Vagina (tissue), 2 donors: ENCODE data around the gene PHLDB1. TPM values are rescaled to one million over a fixed set of nuclear protein-coding genes. Genes with fewer than 3 reads are reported as not detected.
"Not testable (repeated sequence)": the region's sequence is repeated elsewhere in the genome, so short reads cannot be mapped to it uniquely, and the experiment has no call there.

Source experiments
- DNase-seq, 2 donors: peaks; one replicate each; pipeline ENCODE4 v3.0.0-alpha.2; 2017; ENCODE audit errors: extremely low spot score in 2 of 2
- H3K27ac ChIP-seq: fragments of 200-600 bp; sonication (generic); one replicate; pipeline ENCODE4 v1.5.1; 2019
- H3K27me3 ChIP-seq: fragments of 200-600 bp; sonication (generic); one replicate; pipeline ENCODE4 v1.5.1; 2019
- H3K36me3 ChIP-seq, 2 donors: fragments of 200-600 bp; sonication (generic); one replicate each; pipeline ENCODE4 v1.5.1; 2017 to 2019
- H3K4me1 ChIP-seq: fragments of 200-600 bp; sonication (generic); one replicate; pipeline ENCODE4 v1.5.1; 2019
- H3K4me3 ChIP-seq, 2 donors: fragments of 200-600 bp; sonication (generic); 1 replicate in 1 of 2; 2 replicates in 1 of 2; pipeline ENCODE4 v1.5.1; 2016 to 2019
- H3K9me3 ChIP-seq: fragments of 200-600 bp; sonication (generic); one replicate; pipeline ENCODE4 v1.5.1; 2019
- POLR2A ChIP-seq, 2 donors: fragments of 450-650 bp; IDR thresholded peaks; one replicate each; pipeline ENCODE4 v1.6.1; 2017; ENCODE audit warnings: antibody characterized with exemption in 2 of 2, mild to moderate bottlenecking in 2 of 2, moderate library complexity in 2 of 2
- POLR2AphosphoS5 ChIP-seq, 2 donors: sonication (generic); formaldehyde crosslinking; IDR thresholded peaks; one replicate each; pipeline ENCODE4 v1.9.0; 2017; ENCODE audit warnings: antibody characterized with exemption in 2 of 2, mild to moderate bottlenecking in 2 of 2, low read depth in 1 of 2; ENCODE audit not compliant: insufficient read depth in 1 of 2
- intact Hi-C: fragments of 100-400 bp; cut with DNase I; formaldehyde crosslinking; loops from one replicate; pipeline ENCODE4 v1.15.1; 2023
- total RNA-seq: library from RNA; depleted of rRNA; stranded (reverse); fragments of >200 nt; gene quantifications from one replicate; pipeline ENCODE4 v1.2.3, GENCODE V29; 2016
- TF ChIP-seq, protein P1 (sequence below), 3 experiments: fragments of 450-650 bp in 2 of 3; fragments of 200-600 bp in 1 of 3; sonication (generic) in 1 of 3; IDR thresholded peaks; one replicate each; pipeline ENCODE4 v1.5.1; 2017 to 2019; ENCODE audit warnings: antibody characterized with exemption in 3 of 3, mild to moderate bottlenecking in 2 of 3, moderate library complexity in 2 of 3

The PHLDB1 gene
- total RNA-seq, 1 donor from 2014 or later, result 119 TPM

DNA sequence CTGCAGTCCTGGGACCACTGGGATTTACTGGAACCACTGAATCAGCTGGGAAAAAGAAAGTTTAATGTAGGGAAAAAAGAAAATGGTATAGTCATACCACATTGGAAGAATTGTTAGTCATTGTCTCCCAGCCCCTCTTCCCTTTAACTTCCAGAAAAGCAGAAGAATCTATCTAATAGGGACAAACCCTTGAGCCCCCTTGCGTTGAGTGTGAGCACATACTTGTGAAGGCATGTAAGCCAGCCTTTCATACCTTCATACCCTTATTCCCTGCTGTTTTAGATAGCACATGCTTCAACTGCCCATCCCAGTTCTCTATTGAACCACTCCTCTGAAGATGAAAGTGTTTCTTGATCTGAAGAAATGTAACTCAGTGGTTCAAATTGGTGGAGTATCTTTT, 65.4 kb downstream of the PHLDB1 start:
- intact Hi-C loops, result no loop called here
- H3K4me1 ChIP-seq, result no peaks in the 10 kb centered on the region
- TF ChIP-seq, protein P1, sequence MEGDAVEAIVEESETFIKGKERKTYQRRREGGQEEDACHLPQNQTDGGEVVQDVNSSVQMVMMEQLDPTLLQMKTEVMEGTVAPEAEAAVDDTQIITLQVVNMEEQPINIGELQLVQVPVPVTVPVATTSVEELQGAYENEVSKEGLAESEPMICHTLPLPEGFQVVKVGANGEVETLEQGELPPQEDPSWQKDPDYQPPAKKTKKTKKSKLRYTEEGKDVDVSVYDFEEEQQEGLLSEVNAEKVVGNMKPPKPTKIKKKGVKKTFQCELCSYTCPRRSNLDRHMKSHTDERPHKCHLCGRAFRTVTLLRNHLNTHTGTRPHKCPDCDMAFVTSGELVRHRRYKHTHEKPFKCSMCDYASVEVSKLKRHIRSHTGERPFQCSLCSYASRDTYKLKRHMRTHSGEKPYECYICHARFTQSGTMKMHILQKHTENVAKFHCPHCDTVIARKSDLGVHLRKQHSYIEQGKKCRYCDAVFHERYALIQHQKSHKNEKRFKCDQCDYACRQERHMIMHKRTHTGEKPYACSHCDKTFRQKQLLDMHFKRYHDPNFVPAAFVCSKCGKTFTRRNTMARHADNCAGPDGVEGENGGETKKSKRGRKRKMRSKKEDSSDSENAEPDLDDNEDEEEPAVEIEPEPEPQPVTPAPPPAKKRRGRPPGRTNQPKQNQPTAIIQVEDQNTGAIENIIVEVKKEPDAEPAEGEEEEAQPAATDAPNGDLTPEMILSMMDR (IDR thresholded peaks at IDR 0.05), result no peak
- no peak for TF ChIP-seq POLR2AphosphoS5 (IDR thresholded peaks at IDR 0.05; ENCODE audit: insufficient read depth in 1 of 2, low read depth in 1 of 2)
- no peak for TF ChIP-seq POLR2A (IDR thresholded peaks at IDR 0.05)
- H3K36me3 ChIP-seq, result no peaks in the 10 kb centered on the region
- no peaks in the 10 kb centered on the region for H3K9me3 ChIP-seq
- no peak overlapping the region for H3K4me3 ChIP-seq
- no peak for DNase-seq
- no peaks in the 10 kb centered on the region for H3K27me3 ChIP-seq
- no peak overlapping the region for H3K27ac ChIP-seq

DNA sequence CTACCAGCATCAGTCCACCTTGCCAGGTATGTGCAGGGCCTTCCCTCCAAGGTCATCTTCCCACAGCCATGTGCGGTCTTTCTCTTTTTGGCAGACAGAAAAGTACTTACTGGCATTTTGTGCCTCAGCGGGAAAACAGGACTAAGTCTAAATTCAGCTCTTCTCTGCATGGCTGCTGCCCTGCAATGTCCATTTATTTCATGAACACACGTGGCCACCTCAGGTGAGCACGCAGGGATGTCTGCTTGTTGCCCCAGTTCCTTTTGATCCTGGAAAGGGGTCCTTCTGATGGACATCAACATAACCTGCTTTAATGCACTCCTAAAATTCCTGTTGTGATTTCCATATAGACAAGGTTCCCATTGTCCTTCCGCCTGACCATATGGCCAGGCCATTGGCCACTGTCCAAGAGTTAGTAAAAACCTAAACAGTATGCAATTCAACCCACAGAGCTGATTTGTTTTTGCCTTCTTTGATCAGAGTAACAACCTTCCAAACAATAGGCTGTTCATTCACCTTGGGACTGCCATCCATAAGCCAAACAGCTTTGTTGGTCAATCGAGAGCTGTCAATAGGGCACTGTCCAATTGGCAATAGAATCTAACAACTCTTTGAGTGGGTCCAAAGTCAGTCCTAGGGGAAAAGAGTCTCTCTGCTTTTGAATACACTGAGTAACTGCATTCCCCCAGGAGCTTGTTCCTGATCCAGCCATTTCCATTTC, 66.1 kb downstream of the PHLDB1 start:
- Histone ChIP-seq H3K4me3 (no peak overlapping the region), H3K27ac (no peak overlapping the region), H3K4me1 (no peaks in the 10 kb centered on the region), H3K9me3 (no peaks in the 10 kb centered on the region), H3K36me3 (no peaks in the 10 kb centered on the region), H3K27me3 (no peaks in the 10 kb centered on the region)
- intact Hi-C loops, result no loop called here
- DNase-seq, result no peak
- TF ChIP-seq POLR2AphosphoS5 (IDR thresholded peaks at IDR 0.05; ENCODE audit: insufficient read depth in 1 of 2, low read depth in 1 of 2) (no peak), POLR2A (IDR thresholded peaks at IDR 0.05) (no peak)
- TF ChIP-seq, protein P1 (IDR thresholded peaks at IDR 0.05), result no peak

DNA sequence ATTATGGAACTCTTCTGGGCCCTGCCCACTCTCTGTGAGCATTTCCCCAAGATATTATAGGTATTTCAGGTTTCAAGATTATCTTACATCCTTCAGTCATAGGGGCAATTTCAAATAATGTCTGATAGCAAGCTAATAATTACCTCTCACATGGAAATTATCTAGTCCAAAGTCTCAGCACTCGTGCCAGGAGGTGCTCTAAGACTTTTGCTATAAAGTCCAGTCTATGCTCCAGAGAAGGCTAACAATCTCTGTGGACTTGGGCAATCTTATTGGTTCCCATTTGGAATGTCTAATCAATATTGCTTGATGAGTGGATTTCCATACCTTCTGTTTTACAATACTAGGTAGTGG, 66.6 kb downstream of the PHLDB1 start:
- DNase-seq, result no peak
- H3K27ac ChIP-seq, result no peak overlapping the region
- intact Hi-C loops, result no loop called here
- no peak overlapping the region for H3K4me3 ChIP-seq
- no peaks in the 10 kb centered on the region for H3K36me3 ChIP-seq
- H3K4me1 ChIP-seq, result peaks cover 4% of the 10 kb centered on the region
- TF ChIP-seq POLR2A (IDR thresholded peaks at IDR 0.05), result no peak
- TF ChIP-seq, protein P1 (IDR thresholded peaks at IDR 0.05), result no peak
- no peak for TF ChIP-seq POLR2AphosphoS5 (IDR thresholded peaks at IDR 0.05; ENCODE audit: insufficient read depth in 1 of 2, low read depth in 1 of 2)
- H3K9me3 ChIP-seq, result no peaks in the 10 kb centered on the region
- H3K27me3 ChIP-seq, result no peaks in the 10 kb centered on the region

DNA sequence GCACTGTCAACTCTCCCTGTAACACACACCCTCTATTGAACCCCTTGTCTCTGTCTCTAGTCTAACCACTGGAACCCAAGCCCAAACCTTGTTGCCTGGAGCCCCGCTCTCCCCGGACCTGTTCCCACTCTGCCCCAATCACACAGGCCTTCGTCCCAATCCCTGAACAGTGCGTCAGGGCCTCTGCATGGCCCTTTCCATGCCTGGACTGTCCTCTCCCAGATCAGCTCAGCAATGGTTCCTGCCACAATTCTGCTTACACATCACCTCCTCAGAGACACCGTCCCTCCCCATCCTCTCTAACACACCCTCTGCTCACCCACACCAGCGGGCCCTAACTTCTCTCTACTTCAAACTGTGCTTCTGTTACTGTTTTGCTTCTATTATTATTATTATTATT, 70.6 kb downstream of the PHLDB1 start:
- H3K27ac ChIP-seq, result no peak overlapping the region
- no peak overlapping the region for H3K4me3 ChIP-seq
- H3K9me3 ChIP-seq, result no peaks in the 10 kb centered on the region
- H3K27me3 ChIP-seq, result no peaks in the 10 kb centered on the region
- TF ChIP-seq, protein P1 (IDR thresholded peaks at IDR 0.05), result no peak
- no peak for TF ChIP-seq POLR2A (IDR thresholded peaks at IDR 0.05)
- intact Hi-C loops, result no loop called here
- no peaks in the 10 kb centered on the region for H3K36me3 ChIP-seq
- peaks cover 11% of the 10 kb centered on the region for H3K4me1 ChIP-seq
- no peak for DNase-seq

DNA sequence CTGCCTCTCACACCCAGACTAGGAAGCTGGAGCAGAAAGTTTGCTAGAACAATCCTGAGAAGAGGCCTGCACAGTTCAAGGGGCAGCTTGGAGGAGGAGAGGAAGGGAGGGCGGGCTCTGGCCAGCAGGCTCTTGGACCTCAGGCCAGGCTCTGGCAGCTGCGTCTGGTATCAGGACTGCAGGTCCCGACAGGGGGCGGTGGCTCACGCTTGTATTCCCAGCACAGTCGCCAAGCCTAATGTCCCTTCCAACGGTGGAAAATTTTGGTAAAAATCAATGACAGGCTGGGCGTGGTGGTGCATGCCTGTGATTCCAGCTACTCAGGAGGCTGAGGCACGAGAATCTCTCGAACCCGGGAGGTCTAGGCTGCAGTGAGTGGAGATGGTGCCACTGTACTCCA, 71.5 kb downstream of the PHLDB1 start:
- DNase-seq, H3K27me3 ChIP-seq, H3K9me3 ChIP-seq, H3K36me3 ChIP-seq, H3K4me3 ChIP-seq, intact Hi-C loops, H3K27ac ChIP-seq: not testable (repeated sequence)
- peaks cover 11% of the 10 kb centered on the region for H3K4me1 ChIP-seq
